GM18909 (cell line): ENCODE measurements around the gene TMEM225B.
"Not testable (repeated sequence)": the region's sequence is repeated elsewhere in the genome, so short reads cannot be mapped to it uniquely, and the experiment has no call there.

Experiments used
- ATAC-seq: cut with Tn5 transposase; IDR thresholded peaks from one replicate; pipeline ENCODE4 v1.9.1; 2021; ENCODE audit warnings: mild to moderate bottlenecking; ENCODE audit not compliant: unreplicated experiment, poor library complexity

The TMEM225B gene

GRCh38 chr7:99651290-99651689 lies 53.2 kb downstream of the TMEM225B start:
- no peak for ATAC-seq

GRCh38 chr7:99652671-99653070 lies 54.6 kb downstream of the TMEM225B start:
- ATAC-seq, result no peak

- ATAC-seq, result not testable (repeated sequence)
Measured at GRCh38 chr7:99653269-99653668, 55.2 kb downstream of the TMEM225B start.

- no peak for ATAC-seq
Measured at GRCh38 chr7:99653754-99654153, 55.7 kb downstream of the TMEM225B start.

- ATAC-seq, result not testable (repeated sequence)
Measured at GRCh38 chr7:99654626-99655025, 56.6 kb downstream of the TMEM225B start.

GRCh38 chr7:99657879-99658278 lies 59.8 kb downstream of the TMEM225B start:
- ATAC-seq, result not testable (repeated sequence)
